Lower lobe of right lung (tissue), 2 donors: Measurements from ENCODE around the gene ME2. TPM values are rescaled to one million over a fixed set of nuclear protein-coding genes. Genes with fewer than 3 reads are reported as not detected.

Experiments
- ATAC-seq, 2 donors: fragments of 200-7000 bp; cut with Tn5 transposase; one replicate each; pipeline ENCODE4 v1.9.1; 2020 to 2022; ENCODE audit warnings: mild to moderate bottlenecking in 2 of 2, moderate library complexity in 2 of 2
- DNase-seq: peaks from one replicate; pipeline ENCODE4 v3.0.0-alpha.2; 2020
- H3K27ac ChIP-seq: fragments of 200-600 bp; one replicate; pipeline ENCODE4 v1.8.0; 2022
- H3K27me3 ChIP-seq: fragments of 200-600 bp; one replicate; pipeline ENCODE4 v1.8.0; 2022; ENCODE audit warnings: low read depth
- H3K36me3 ChIP-seq: fragments of 200-600 bp; one replicate; pipeline ENCODE4 v1.8.0; 2022; ENCODE audit warnings: mild to moderate bottlenecking
- H3K4me1 ChIP-seq: fragments of 200-600 bp; one replicate; pipeline ENCODE4 v1.8.0; 2022
- H3K4me3 ChIP-seq: fragments of 200-600 bp; one replicate; pipeline ENCODE4 v1.8.0; 2022; ENCODE audit warnings: mild to moderate bottlenecking
- H3K9me3 ChIP-seq: fragments of 200-600 bp; one replicate; pipeline ENCODE4 v1.8.0; 2022
- CTCF ChIP-seq: fragments of 200-600 bp; IDR thresholded peaks from one replicate; pipeline ENCODE4 v1.8.0; 2022; ENCODE audit warnings: antibody characterized with exemption, mild to moderate bottlenecking
- intact Hi-C: fragments of 100-400 bp; cut with DNase I; formaldehyde crosslinking; loops from one replicate; pipeline ENCODE4 v1.11.0; 2022
- total RNA-seq: library from RNA; stranded (reverse); fragmentation: NEBNext Ultra II Directional; extraction: Animal tissue kit (Norgen Biotek cat#: 25700); gene quantifications from one replicate; pipeline ENCODE4 v1.2.1, GENCODE V29; 2021
- donor health status: DM: no; HTN: yes; CAD: no; lungs with severe emphysema.

ME2 gene
- total RNA-seq, 1 donor from 2014 or later, result 42.4 TPM

- ATAC-seq, result no peak
These were observed 30.8 kb upstream of the ME2 start for GRCh38 chr18:50848061-50848551.

GRCh38 chr18:50848991-50849390 is 29.9 kb upstream of the ME2 start:
- Histone ChIP-seq H3K9me3 (no peaks in the 10 kb centered on the region), H3K4me1 (no peaks in the 10 kb centered on the region), H3K27ac (no peak overlapping the region), H3K4me3 (no peak overlapping the region), H3K36me3 (no peaks in the 10 kb centered on the region), H3K27me3 (no peaks in the 10 kb centered on the region)
- intact Hi-C loops, result no loop called here
- no peak for DNase-seq
- TF ChIP-seq CTCF, result no peak
- no peak for ATAC-seq

More at GRCh38 chr18:50848061-50848551, 30.8 kb upstream of the ME2 start:
- intact Hi-C loops, result no loop called here
- H3K36me3 ChIP-seq, result no peaks in the 10 kb centered on the region
- H3K4me1 ChIP-seq, result no peaks in the 10 kb centered on the region
- no peak for TF ChIP-seq CTCF
- no peaks in the 10 kb centered on the region for H3K27me3 ChIP-seq
- no peak overlapping the region for H3K4me3 ChIP-seq
- H3K27ac ChIP-seq, result no peak overlapping the region
- no peaks in the 10 kb centered on the region for H3K9me3 ChIP-seq
- DNase-seq, result no peak

DNA sequence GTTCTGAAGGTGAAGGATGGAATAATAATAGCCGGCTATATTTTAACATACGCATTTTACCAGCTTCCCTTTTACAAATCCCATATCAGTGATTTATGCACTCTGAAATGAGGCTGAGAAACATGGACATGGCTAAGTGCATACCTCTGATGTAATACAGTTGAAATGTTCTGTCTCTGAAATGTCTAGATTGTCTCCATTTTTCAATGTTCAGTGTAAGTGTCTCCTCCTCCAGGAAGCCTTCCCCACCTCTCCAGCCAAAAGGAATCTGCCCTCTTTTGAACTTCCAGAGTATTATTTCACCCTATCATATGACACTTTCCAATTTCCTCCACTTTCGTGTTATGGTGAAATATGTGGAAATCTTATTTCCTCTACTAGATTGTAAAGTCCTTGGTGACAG is 29.5 kb upstream of the ME2 start:
- no peak for ATAC-seq
- Histone ChIP-seq H3K27me3 (no peaks in the 10 kb centered on the region), H3K4me3 (no peak overlapping the region), H3K36me3 (no peaks in the 10 kb centered on the region), H3K27ac (no peak overlapping the region), H3K9me3 (no peaks in the 10 kb centered on the region), H3K4me1 (no peaks in the 10 kb centered on the region)
- DNase-seq, result no peak
- no peak for TF ChIP-seq CTCF
- intact Hi-C loops, result no loop called here

DNA sequence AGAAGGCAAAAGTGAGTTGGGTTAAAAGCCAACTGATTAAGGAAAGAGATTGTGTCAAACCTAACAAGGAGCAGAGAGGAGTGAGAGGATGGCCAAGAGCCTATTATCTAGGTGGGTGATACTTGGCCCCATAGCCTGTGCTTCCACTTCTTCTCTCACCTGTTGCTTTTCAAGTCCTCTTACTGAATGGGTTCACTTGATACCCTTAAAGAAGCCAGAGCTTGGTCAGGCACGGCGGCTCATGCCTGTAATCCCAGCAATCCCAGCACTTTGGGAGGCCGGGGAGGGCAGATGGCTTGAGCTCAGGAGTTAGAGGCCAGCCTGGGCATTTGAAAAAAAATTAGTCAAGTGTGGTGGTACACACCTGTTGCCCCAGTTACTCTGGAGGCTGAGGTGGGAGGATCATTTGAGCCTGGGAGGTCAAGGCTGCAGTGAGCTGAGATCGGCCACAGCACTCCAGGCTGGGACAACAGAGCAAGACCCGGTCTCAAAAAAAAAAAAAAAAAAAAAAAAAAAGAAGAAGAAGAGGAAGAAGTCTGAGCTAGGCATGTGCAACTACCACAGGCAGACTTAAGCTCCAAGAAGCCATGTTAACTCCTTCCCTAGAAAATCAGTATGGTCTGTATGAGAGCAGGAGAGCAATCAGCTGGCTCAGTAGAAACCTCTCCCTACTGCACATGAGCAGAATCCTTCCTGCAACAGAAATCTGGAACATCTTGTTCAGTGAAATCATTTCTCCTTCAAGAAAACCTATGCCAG is 28.4 kb upstream of the ME2 start:
- no peak for TF ChIP-seq CTCF
- intact Hi-C loops, result no loop called here
- ATAC-seq (no peak), DNase-seq (no peak)
- Histone ChIP-seq H3K27me3 (no peaks in the 10 kb centered on the region), H3K36me3 (no peaks in the 10 kb centered on the region), H3K27ac (no peak overlapping the region), H3K9me3 (no peaks in the 10 kb centered on the region), H3K4me1 (no peaks in the 10 kb centered on the region), H3K4me3 (no peak overlapping the region)

- H3K4me1 ChIP-seq, result no peaks in the 10 kb centered on the region
- no peak overlapping the region for H3K4me3 ChIP-seq
- DNase-seq (peak; percentile 58), ATAC-seq (peak; percentile 78 to 86)
- no peaks in the 10 kb centered on the region for H3K9me3 ChIP-seq
- no peak overlapping the region for H3K27ac ChIP-seq
- no peak for TF ChIP-seq CTCF
- intact Hi-C loops, result no loop called here
- H3K36me3 ChIP-seq, result no peaks in the 10 kb centered on the region
- H3K27me3 ChIP-seq, result no peaks in the 10 kb centered on the region
These were observed 25.1 kb upstream of the ME2 start for GRCh38 chr18:50853863-50854271.
